Measurements from ENCODE around the gene RAD51B. TPM values are rescaled to one million over a fixed set of nuclear protein-coding genes. Genes with fewer than 3 reads are reported as not detected.

Gene RAD51B
- total RNA-seq, 1 experiment from 2014 or later, result 23.3 TPM

- intact Hi-C loops (cut with micrococcal nuclease; ENCODE audit: unreplicated experiment), result no loop called here
- POLR2A ChIA-PET (ENCODE audit: low non-redundant PET), result no interaction called here
Observed at GRCh38 chr14:67963545-67963944, 144.0 kb downstream of the RAD51B start.

GRCh38 chr14:67963960-67964812 is 144.6 kb downstream of the RAD51B start:
- H3K9me3 ChIP-seq (ENCODE audit: low read depth, low read length, poor library complexity, severe bottlenecking), result no peaks in the 10 kb centered on the region
- no peaks in the 10 kb centered on the region for H3K36me3 ChIP-seq (ENCODE audit: insufficient read depth, low read length, poor library complexity, severe bottlenecking)
- TF ChIP-seq EZH2 (IDR thresholded peaks at IDR 0.05; ENCODE audit: borderline replicate concordance, low read depth, low read length, poor library complexity, severe bottlenecking) (no peak), CTCF (conservative IDR thresholded peaks at IDR 0.05; ENCODE audit: low read depth, low read length) (no peak)
- H3K27ac ChIP-seq (ENCODE audit: low read depth, low read length, poor library complexity, severe bottlenecking), result no peak overlapping the region
- no peak for DNase-seq (ENCODE audit: low spot score)
- no peaks in the 10 kb centered on the region for H3K27me3 ChIP-seq (replicated peaks; ENCODE audit: insufficient read depth, low read depth, low read length, poor library complexity)
- H3K4me1 ChIP-seq (ENCODE audit: insufficient read depth, low read length, poor library complexity, severe bottlenecking), result no peaks in the 10 kb centered on the region
- CTCF ChIA-PET, result no interaction called here
- no TSS peak for BruUV-seq (replicated peaks)
- POLR2A ChIA-PET (ENCODE audit: low non-redundant PET), result no interaction called here
- H3K4me3 ChIP-seq (ENCODE audit: low read depth, low read length, poor library complexity, severe bottlenecking), result no peak overlapping the region
- intact Hi-C loops (cut with micrococcal nuclease; ENCODE audit: unreplicated experiment), result no loop called here

More at GRCh38 chr14:67963545-67963944, 144.0 kb downstream of the RAD51B start:
- CTCF ChIA-PET, result no interaction called here
- H3K36me3 ChIP-seq (ENCODE audit: insufficient read depth, low read length, poor library complexity, severe bottlenecking), result no peaks in the 10 kb centered on the region
- BruUV-seq (replicated peaks), result no TSS peak
- DNase-seq (ENCODE audit: low spot score), result no peak
- no peaks in the 10 kb centered on the region for H3K27me3 ChIP-seq (replicated peaks; ENCODE audit: insufficient read depth, low read depth, low read length, poor library complexity)
- no peaks in the 10 kb centered on the region for H3K4me1 ChIP-seq (ENCODE audit: insufficient read depth, low read length, poor library complexity, severe bottlenecking)
- no peaks in the 10 kb centered on the region for H3K9me3 ChIP-seq (ENCODE audit: low read depth, low read length, poor library complexity, severe bottlenecking)
- H3K27ac ChIP-seq (ENCODE audit: low read depth, low read length, poor library complexity, severe bottlenecking), result no peak overlapping the region
- H3K4me3 ChIP-seq (ENCODE audit: low read depth, low read length, poor library complexity, severe bottlenecking), result no peak overlapping the region
- TF ChIP-seq CTCF (conservative IDR thresholded peaks at IDR 0.05; ENCODE audit: low read depth, low read length) (no peak), EZH2 (IDR thresholded peaks at IDR 0.05; ENCODE audit: borderline replicate concordance, low read depth, low read length, poor library complexity, severe bottlenecking) (no peak)

GRCh38 chr14:67965696-67966095 is 146.1 kb downstream of the RAD51B start:
- ChIA-PET CTCF (no interaction called here), POLR2A (ENCODE audit: low non-redundant PET) (no interaction called here)
- BruUV-seq (replicated peaks), result no TSS peak
- H3K36me3 ChIP-seq (ENCODE audit: insufficient read depth, low read length, poor library complexity, severe bottlenecking), result no peaks in the 10 kb centered on the region
- intact Hi-C loops (cut with micrococcal nuclease; ENCODE audit: unreplicated experiment), result no loop called here
- H3K4me1 ChIP-seq (ENCODE audit: insufficient read depth, low read length, poor library complexity, severe bottlenecking), result no peaks in the 10 kb centered on the region
- no peak overlapping the region for H3K27ac ChIP-seq (ENCODE audit: low read depth, low read length, poor library complexity, severe bottlenecking)
- H3K27me3 ChIP-seq (replicated peaks; ENCODE audit: insufficient read depth, low read depth, low read length, poor library complexity), result no peaks in the 10 kb centered on the region
- no peak for TF ChIP-seq CTCF (conservative IDR thresholded peaks at IDR 0.05; ENCODE audit: low read depth, low read length)
- TF ChIP-seq EZH2 (IDR thresholded peaks at IDR 0.05; ENCODE audit: borderline replicate concordance, low read depth, low read length, poor library complexity, severe bottlenecking), result no peak
- H3K9me3 ChIP-seq (ENCODE audit: low read depth, low read length, poor library complexity, severe bottlenecking), result no peaks in the 10 kb centered on the region
- no peak overlapping the region for H3K4me3 ChIP-seq (ENCODE audit: low read depth, low read length, poor library complexity, severe bottlenecking)
- no peak for DNase-seq (ENCODE audit: low spot score)

All from A673 (cell line).